Omental fat pad (tissue), 4 donors: ENCODE data around the gene DGAT2L6. TPM values are rescaled to one million over a fixed set of nuclear protein-coding genes. Genes with fewer than 3 reads are reported as not detected.
"Not testable (repeated sequence)": the region's sequence is repeated elsewhere in the genome, so short reads cannot be mapped to it uniquely, and the experiment has no call there.

Source experiments
- ATAC-seq: fragments of 150-250 bp; one replicate; pipeline ENCODE4 v1.9.1; 2016; ENCODE audit warnings: mild to moderate bottlenecking, moderate library complexity; ENCODE audit not compliant: low FRiP score
- DNase-seq: peaks from one replicate; pipeline ENCODE4 v3.0.0-alpha.2; 2019; ENCODE audit warnings: low spot score
- total RNA-seq, 4 donors: library from RNA; depleted of rRNA; stranded (reverse); fragments of >200 nt; gene quantifications; one replicate each; pipeline ENCODE4 v1.1.0, GENCODE V29; 2016
- TF ChIP-seq, protein P1 (sequence below), 3 donors: fragments of 450-650 bp; IDR thresholded peaks; one replicate each; pipeline ENCODE4 v1.5.1; 2016 to 2017; ENCODE audit warnings: antibody characterized with exemption in 3 of 3, mild to moderate bottlenecking in 3 of 3, moderate library complexity in 2 of 3

Gene DGAT2L6
- total RNA-seq, 4 donors from 2014 or later, result not detected

- no peak for DNase-seq
- TF ChIP-seq, protein P1, sequence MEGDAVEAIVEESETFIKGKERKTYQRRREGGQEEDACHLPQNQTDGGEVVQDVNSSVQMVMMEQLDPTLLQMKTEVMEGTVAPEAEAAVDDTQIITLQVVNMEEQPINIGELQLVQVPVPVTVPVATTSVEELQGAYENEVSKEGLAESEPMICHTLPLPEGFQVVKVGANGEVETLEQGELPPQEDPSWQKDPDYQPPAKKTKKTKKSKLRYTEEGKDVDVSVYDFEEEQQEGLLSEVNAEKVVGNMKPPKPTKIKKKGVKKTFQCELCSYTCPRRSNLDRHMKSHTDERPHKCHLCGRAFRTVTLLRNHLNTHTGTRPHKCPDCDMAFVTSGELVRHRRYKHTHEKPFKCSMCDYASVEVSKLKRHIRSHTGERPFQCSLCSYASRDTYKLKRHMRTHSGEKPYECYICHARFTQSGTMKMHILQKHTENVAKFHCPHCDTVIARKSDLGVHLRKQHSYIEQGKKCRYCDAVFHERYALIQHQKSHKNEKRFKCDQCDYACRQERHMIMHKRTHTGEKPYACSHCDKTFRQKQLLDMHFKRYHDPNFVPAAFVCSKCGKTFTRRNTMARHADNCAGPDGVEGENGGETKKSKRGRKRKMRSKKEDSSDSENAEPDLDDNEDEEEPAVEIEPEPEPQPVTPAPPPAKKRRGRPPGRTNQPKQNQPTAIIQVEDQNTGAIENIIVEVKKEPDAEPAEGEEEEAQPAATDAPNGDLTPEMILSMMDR (IDR thresholded peaks at IDR 0.05), result no peak
- no peak for ATAC-seq
Measured at GRCh38 chrX:70226687-70227086, 49.4 kb downstream of the DGAT2L6 start.

- no peak for ATAC-seq
- TF ChIP-seq, protein P1 (IDR thresholded peaks at IDR 0.05), result no peak
- DNase-seq, result no peak
Measured at GRCh38 chrX:70231666-70232065, 54.4 kb downstream of the DGAT2L6 start.

- TF ChIP-seq, protein P1 (IDR thresholded peaks at IDR 0.05), result no peak
- no peak for ATAC-seq
- no peak for DNase-seq
Measured at GRCh38 chrX:70234355-70234754, 57.1 kb downstream of the DGAT2L6 start, which contains the start of gene AWAT1. Gene AWAT1, plus strand, starts transcription at chrX:70234655. Its CDS starts 41 bp downstream, at chrX:70234696.

DNA sequence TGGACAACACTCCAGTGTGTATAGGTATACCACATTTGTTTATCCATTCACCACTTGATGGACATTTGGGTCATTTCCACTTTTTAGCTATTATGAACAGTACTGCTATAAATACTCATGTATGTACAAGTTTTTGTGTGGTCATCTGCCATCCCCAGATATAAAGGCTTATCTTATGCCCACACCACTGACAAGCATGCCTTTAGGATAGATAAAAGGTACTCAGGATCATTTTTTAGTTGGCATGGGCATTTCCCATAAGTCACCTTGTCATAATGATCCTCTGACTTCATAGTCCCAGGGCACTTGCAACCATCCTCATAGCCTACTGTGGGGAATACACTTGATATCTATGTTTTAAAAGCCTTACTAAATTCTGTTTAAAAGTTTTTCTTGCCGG is 63.5 kb downstream of the DGAT2L6 start:
- no peak for ATAC-seq

GRCh38 chrX:70241501-70241900 is 64.2 kb downstream of the DGAT2L6 start:
- DNase-seq (no peak), ATAC-seq (no peak)
- TF ChIP-seq, protein P1 (IDR thresholded peaks at IDR 0.05), result no peak

More for the DNA sequence above, 63.5 kb downstream of the DGAT2L6 start:
- no peak for DNase-seq
- TF ChIP-seq, protein P1 (IDR thresholded peaks at IDR 0.05), result no peak

GRCh38 chrX:70243601-70244000 is 66.3 kb downstream of the DGAT2L6 start:
- not testable (repeated sequence) for ATAC-seq, DNase-seq

- ATAC-seq, result no peak
Measured at GRCh38 chrX:70244881-70245280, 67.6 kb downstream of the DGAT2L6 start.

More at GRCh38 chrX:70244881-70245280, 67.6 kb downstream of the DGAT2L6 start:
- TF ChIP-seq, protein P1 (IDR thresholded peaks at IDR 0.05), result no peak
- no peak for DNase-seq
